Stimulated activated CD4-positive, alpha-beta T cell treated with anti-CD3 and anti-CD28 coated beads, Interleukin-2, amount 100 ng/mL, for 4 hours (primary cell): ENCODE results near the gene SERTM2.
"Not testable (repeated sequence)": the region's sequence is repeated elsewhere in the genome, so short reads cannot be mapped to it uniquely, and the experiment has no call there.

Experiments used
- DNase-seq: peaks from one replicate; pipeline ENCODE4 v3.0.0-alpha.2; 2020; ENCODE audit warnings: low read depth

Gene SERTM2

GRCh38 chrX:111511477-111511876 is at the start of gene SERTM2:
TSS of gene SERTM2 (plus strand) at chrX:111511645. CDS start at chrX:111518858, 7,213 bp downstream.
- DNase-seq = no peak

GRCh38 chrX:111465669-111466068 is 45.8 kb upstream of the SERTM2 start:
- DNase-seq = no peak

- no peak for DNase-seq
These were observed 43.5 kb upstream of the SERTM2 start for GRCh38 chrX:111467896-111468295.

- no peak for DNase-seq
These were observed 40.6 kb upstream of the SERTM2 start for GRCh38 chrX:111470681-111471403.

GRCh38 chrX:111481896-111482295 is 29.5 kb upstream of the SERTM2 start:
- DNase-seq = no peak

GRCh38 chrX:111483135-111483534 is 28.3 kb upstream of the SERTM2 start:
- DNase-seq = no peak

- DNase-seq = no peak
These were observed 27.6 kb upstream of the SERTM2 start for GRCh38 chrX:111483881-111484280.

GRCh38 chrX:111490688-111491087 is 20.8 kb upstream of the SERTM2 start:
- no peak for DNase-seq

- no peak for DNase-seq
These were observed 19.4 kb upstream of the SERTM2 start for GRCh38 chrX:111492085-111492484.

- DNase-seq = no peak
These were observed 12.8 kb upstream of the SERTM2 start for GRCh38 chrX:111498538-111499103.

GRCh38 chrX:111503485-111503993 is 7.9 kb upstream of the SERTM2 start:
- DNase-seq = no peak

- no peak for DNase-seq
These were observed 6.5 kb upstream of the SERTM2 start for GRCh38 chrX:111504941-111505340.

GRCh38 chrX:111505783-111506182 is 5.7 kb upstream of the SERTM2 start:
- no peak for DNase-seq

GRCh38 chrX:111506826-111507225 is 4.6 kb upstream of the SERTM2 start:
- DNase-seq = no peak

GRCh38 chrX:111507933-111508332 is 3.5 kb upstream of the SERTM2 start:
- no peak for DNase-seq

- DNase-seq = no peak
These were observed 3.9 kb downstream of the SERTM2 start for GRCh38 chrX:111515298-111515697.

GRCh38 chrX:111518667-111519066 is 7.2 kb downstream of the SERTM2 start:
- DNase-seq = no peak

GRCh38 chrX:111519215-111519614 is 7.8 kb downstream of the SERTM2 start:
- DNase-seq = no peak

GRCh38 chrX:111520506-111520905 is 9.1 kb downstream of the SERTM2 start:
- no peak for DNase-seq

- no peak for DNase-seq
These were observed 9.7 kb downstream of the SERTM2 start for GRCh38 chrX:111521169-111521568.

- DNase-seq = no peak
These were observed 31.8 kb downstream of the SERTM2 start for GRCh38 chrX:111543212-111543741.

GRCh38 chrX:111549235-111549634 is 37.8 kb downstream of the SERTM2 start:
- not testable (repeated sequence) for DNase-seq

- no peak for DNase-seq
These were observed 44.0 kb downstream of the SERTM2 start for GRCh38 chrX:111555406-111555958.
